ENCODE measurements around the gene GFOD2. TPM values are rescaled to one million over a fixed set of nuclear protein-coding genes. Genes with fewer than 3 reads are reported as not detected.

Gene GFOD2
- total and polyA plus RNA-seq, 2 of the 13 experiments (the other 11 are each of a cell fraction or from before 2014, with no cell fraction given): 11.1 to 17.2 TPM

GRCh38 chr16:67666032-67666551 lies 53.0 kb downstream of the GFOD2 start (continued):
- TF ChIP-seq MLXIP (CRISPR knock-in tag; IDR thresholded peaks at IDR 0.05; ENCODE audit: borderline replicate concordance) (no peak), ZFY (CRISPR knock-in tag; IDR thresholded peaks at IDR 0.05) (no peak; the same call in 1 of the 2 replicates), BRCA1 (CRISPR knock-in tag; IDR thresholded peaks at IDR 0.05) (no peak), CREBL2 (CRISPR knock-in tag; IDR thresholded peaks at IDR 0.05; ENCODE audit: borderline replicate concordance) (no peak), BATF2 (CRISPR knock-in tag; IDR thresholded peaks at IDR 0.05) (0 out of 2 replicates have a peak, but pooled peaks have one; percentile 36), ZNF143 (CRISPR knock-in tag; IDR thresholded peaks at IDR 0.05) (no peak), ZNF570 (CRISPR knock-in tag; IDR thresholded peaks at IDR 0.05; ENCODE audit: borderline replicate concordance) (no peak), POLR2AphosphoS2 (IDR thresholded peaks at IDR 0.05; ENCODE audit: low read depth, low read length) (no peak), MAFG (CRISPR knock-in tag; IDR thresholded peaks at IDR 0.05) (no peak), ZNF841 (CRISPR knock-in tag; IDR thresholded peaks at IDR 0.05; ENCODE audit: borderline replicate concordance) (no peak), FUBP1 (CRISPR knock-in tag; IDR thresholded peaks at IDR 0.05; ENCODE audit: borderline replicate concordance) (no peak), ZFX (CRISPR knock-in tag; IDR thresholded peaks at IDR 0.05; ENCODE audit: low read depth) (no peak), HOXA7 (CRISPR knock-in tag; IDR thresholded peaks at IDR 0.05) (no peak), ZNF773 (CRISPR knock-in tag; IDR thresholded peaks at IDR 0.05; ENCODE audit: borderline replicate concordance) (no peak), POLR2G (IDR thresholded peaks at IDR 0.05; ENCODE audit: low read depth, low read length) (no peak), IRF9 (CRISPR knock-in tag; IDR thresholded peaks at IDR 0.05; ENCODE audit: borderline replicate concordance) (no peak; the same call in 1 of the 2 replicates), MEIS1 (CRISPR knock-in tag; IDR thresholded peaks at IDR 0.05; ENCODE audit: borderline replicate concordance) (no peak), ZNF354B (CRISPR knock-in tag; IDR thresholded peaks at IDR 0.05) (0 out of 2 replicates have a peak, but pooled peaks have one; percentile 43), ZNF557 (CRISPR knock-in tag; IDR thresholded peaks at IDR 0.05) (no peak), MTA3 (CRISPR knock-in tag; IDR thresholded peaks at IDR 0.05) (no peak), ZNF562 (CRISPR knock-in tag; IDR thresholded peaks at IDR 0.05; ENCODE audit: borderline replicate concordance) (no peak), TERF1 (CRISPR knock-in tag; IDR thresholded peaks at IDR 0.05) (no peak), CBX1 (IDR thresholded peaks at IDR 0.05; ENCODE audit: low read depth) (no peak)
